ENCODE measurements around the gene RIN3.

GRCh38 chr14:92471919-92472318 is 41.7 kb upstream of the RIN3 start:
- TF ChIP-seq, protein P1, sequence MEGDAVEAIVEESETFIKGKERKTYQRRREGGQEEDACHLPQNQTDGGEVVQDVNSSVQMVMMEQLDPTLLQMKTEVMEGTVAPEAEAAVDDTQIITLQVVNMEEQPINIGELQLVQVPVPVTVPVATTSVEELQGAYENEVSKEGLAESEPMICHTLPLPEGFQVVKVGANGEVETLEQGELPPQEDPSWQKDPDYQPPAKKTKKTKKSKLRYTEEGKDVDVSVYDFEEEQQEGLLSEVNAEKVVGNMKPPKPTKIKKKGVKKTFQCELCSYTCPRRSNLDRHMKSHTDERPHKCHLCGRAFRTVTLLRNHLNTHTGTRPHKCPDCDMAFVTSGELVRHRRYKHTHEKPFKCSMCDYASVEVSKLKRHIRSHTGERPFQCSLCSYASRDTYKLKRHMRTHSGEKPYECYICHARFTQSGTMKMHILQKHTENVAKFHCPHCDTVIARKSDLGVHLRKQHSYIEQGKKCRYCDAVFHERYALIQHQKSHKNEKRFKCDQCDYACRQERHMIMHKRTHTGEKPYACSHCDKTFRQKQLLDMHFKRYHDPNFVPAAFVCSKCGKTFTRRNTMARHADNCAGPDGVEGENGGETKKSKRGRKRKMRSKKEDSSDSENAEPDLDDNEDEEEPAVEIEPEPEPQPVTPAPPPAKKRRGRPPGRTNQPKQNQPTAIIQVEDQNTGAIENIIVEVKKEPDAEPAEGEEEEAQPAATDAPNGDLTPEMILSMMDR (IDR thresholded peaks at IDR 0.05; ENCODE audit: low read depth, low read length): no peak
- no peak for TF ChIP-seq POLR2A (IDR thresholded peaks at IDR 0.05; ENCODE audit: extremely low read depth, insufficient read length)
- TF ChIP-seq, protein P2, sequence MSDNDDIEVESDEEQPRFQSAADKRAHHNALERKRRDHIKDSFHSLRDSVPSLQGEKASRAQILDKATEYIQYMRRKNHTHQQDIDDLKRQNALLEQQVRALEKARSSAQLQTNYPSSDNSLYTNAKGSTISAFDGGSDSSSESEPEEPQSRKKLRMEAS (IDR thresholded peaks at IDR 0.05; ENCODE audit: low read depth, low read length): no peak

Data from NB4 (cell line).